ENCODE results near the gene TRPC4AP.

TRPC4AP gene

GRCh38 chr20:35003211-35004031 lies 89.2 kb downstream of the TRPC4AP start:
- no peak for DNase-seq

GRCh38 chr20:35002426-35003210 lies 90.0 kb downstream of the TRPC4AP start:
- no peak for DNase-seq

GRCh38 chr20:35001596-35002362 lies 90.8 kb downstream of the TRPC4AP start:
- no peak for DNase-seq

- DNase-seq, result no peak
Measured at GRCh38 chr20:35000922-35001595, 91.5 kb downstream of the TRPC4AP start.

- DNase-seq, result no peak
Measured at GRCh38 chr20:35000311-35000921, 92.2 kb downstream of the TRPC4AP start.

GRCh38 chr20:34999782-35000181 lies 92.8 kb downstream of the TRPC4AP start:
- DNase-seq, result no peak

- DNase-seq, result peak in 1 of 56 donors; percentile 20
Measured at GRCh38 chr20:34999021-34999451, 93.6 kb downstream of the TRPC4AP start.

- no peak for DNase-seq
Measured at GRCh38 chr20:34998331-34998950, 94.2 kb downstream of the TRPC4AP start.

- DNase-seq, result no peak
Measured at GRCh38 chr20:34997774-34998173, 94.8 kb downstream of the TRPC4AP start.

- DNase-seq, result peak in 31 of 56 donors; percentile 5 to 72 (median 30)
Measured at GRCh38 chr20:34997131-34997561, 95.5 kb downstream of the TRPC4AP start.

- DNase-seq, result no peak
Measured at GRCh38 chr20:34996243-34997028, 96.2 kb downstream of the TRPC4AP start.

- no peak for DNase-seq
Measured at GRCh38 chr20:34995696-34996095, 96.9 kb downstream of the TRPC4AP start.

GRCh38 chr20:34995192-34995591 lies 97.4 kb downstream of the TRPC4AP start:
- no peak for DNase-seq

GRCh38 chr20:34994509-34995131 lies 98.0 kb downstream of the TRPC4AP start:
- DNase-seq, result no peak

GRCh38 chr20:34993941-34994508 lies 98.6 kb downstream of the TRPC4AP start:
- DNase-seq, result peak in 1 of 56 donors; percentile 18

- no peak for DNase-seq
Measured at GRCh38 chr20:34992751-34993417, 99.7 kb downstream of the TRPC4AP start.

GRCh38 chr20:34990661-34991214 lies 101.9 kb downstream of the TRPC4AP start:
- no peak for DNase-seq
